Gastrocnemius medialis (tissue), 4 donors: ENCODE results near the gene C15orf62. TPM values are rescaled to one million over a fixed set of nuclear protein-coding genes. Genes with fewer than 3 reads are reported as not detected.

ENCODE experiments used
- ATAC-seq, 2 donors: fragments of 150-250 bp; one replicate each; pipeline ENCODE4 v1.9.1; 2016
- DNase-seq, 2 donors: peaks; one replicate each; pipeline ENCODE4 v3.0.0-alpha.2; 2019
- H3K27ac ChIP-seq, 4 donors: fragments of 200-600 bp; sonication (generic); 1 replicate in 1 of 4; 2 replicates in 3 of 4; pipeline ENCODE4 v1.5.1; 2016 to 2018; ENCODE audit warnings: mild to moderate bottlenecking in 2 of 4, moderate library complexity in 1 of 4
- H3K27me3 ChIP-seq, 3 donors: fragments of 200-600 bp; sonication (generic) in 2 of 3; 1 replicate in 1 of 3; 2 replicates in 2 of 3; pipeline versions ENCODE4 v1.5.1 to v1.6.0; 2016 to 2019; ENCODE audit warnings: mild to moderate bottlenecking in 1 of 3, moderate library complexity in 1 of 3
- H3K36me3 ChIP-seq, 2 donors: fragments of 200-600 bp; sonication (generic) in 1 of 2; one replicate each; pipeline ENCODE4 v1.5.1; 2017 to 2018
- H3K4me1 ChIP-seq, 2 donors: fragments of 200-600 bp; sonication (generic) in 1 of 2; one replicate each; pipeline ENCODE4 v1.5.1; 2016 to 2017; ENCODE audit warnings: mild to moderate bottlenecking in 2 of 2
- H3K4me3 ChIP-seq, 4 donors: fragments of 200-600 bp; sonication (generic) in 3 of 4; 1 replicate in 1 of 4; 2 replicates in 3 of 4; pipeline ENCODE4 v1.5.1; 2016 to 2019; ENCODE audit warnings: mild to moderate bottlenecking in 2 of 4
- H3K9me3 ChIP-seq, 3 donors: fragments of 200-600 bp; sonication (generic) in 2 of 3; 1 replicate in 1 of 3; 2 replicates in 2 of 3; pipeline ENCODE4 v1.5.1; 2016 to 2019
- CTCF ChIP-seq, 5 experiments: fragments of 450-650 bp in 3 of 5; fragments of 200-600 bp in 2 of 5; sonication (generic) in 2 of 5; IDR thresholded peaks in 4 of 5; conservative IDR thresholded peaks in 1 of 5; 1 replicate in 4 of 5; 2 replicates in 1 of 5; pipeline ENCODE4 v1.5.1; 2016 to 2019; ENCODE audit warnings: antibody characterized with exemption in 5 of 5, mild to moderate bottlenecking in 3 of 5, moderate library complexity in 3 of 5
- POLR2A ChIP-seq, 2 donors: fragments of 450-650 bp; IDR thresholded peaks; one replicate each; pipeline ENCODE4 v1.6.1; 2017; ENCODE audit warnings: antibody characterized with exemption in 2 of 2, mild to moderate bottlenecking in 2 of 2, moderate library complexity in 2 of 2
- in situ Hi-C, 4 donors: fragments of 200-750 bp; cut with MboI; loops; one replicate each; pipeline versions ENCODE4 v1.15.0 to v1.8.0; 2017; ENCODE audit warnings: low sequenced_read_pairs in 4 of 4
- intact Hi-C: fragments of 100-400 bp; cut with DNase I; formaldehyde crosslinking; loops from one replicate; pipeline ENCODE4 v1.15.1; 2023; ENCODE audit warnings: low total_unique reads
- total RNA-seq, 4 donors: library from RNA; depleted of rRNA; stranded (reverse); fragments of >200 nt; gene quantifications; one replicate each; pipeline versions ENCODE4 v1.1.0 to v1.2.3, GENCODE V29; 2016

Gene C15orf62
- total RNA-seq, 4 donors from 2014 or later: 0.09 to 0.49 TPM; not detected in 2

GRCh38 chr15:40796041-40796440 is 26.3 kb downstream of the C15orf62 start:
- TF ChIP-seq CTCF (IDR thresholded peaks at IDR 0.05 in 4 of 5, conservative IDR thresholded peaks at IDR 0.05 in 1 of 5): no peak
- Histone ChIP-seq H3K4me1 (peaks cover 4 to 23% of the 10 kb centered on the region in 2 donors), H3K27ac (peak overlapping the region in 2 of 4 donors; percentile 26 to 44), H3K9me3 (no peaks in the 10 kb centered on the region), H3K4me3 (no peak overlapping the region), H3K36me3 (no peaks in the 10 kb centered on the region), H3K27me3 (no peaks in the 10 kb centered on the region)
- in situ Hi-C loops (loop anchor here in 1 of 4 donors (25.0 kb wide), 1 partner anchor 109 kb away; the partner anchor contains the start of gene RAD51), intact Hi-C loops (no loop called here)
- DNase-seq (no peak), ATAC-seq (no peak)

- no peak overlapping the region for H3K4me3 ChIP-seq
- intact Hi-C loops (no loop called here), in situ Hi-C loops (loop anchor here in 1 of 4 donors (25.0 kb wide), 1 partner anchor 109 kb away; the partner anchor contains the start of gene RAD51)
- no peaks in the 10 kb centered on the region for H3K27me3 ChIP-seq
- H3K27ac ChIP-seq: peak overlapping the region in 2 of 4 donors; percentile 26 to 44
- no peak for ATAC-seq
- no peak for TF ChIP-seq POLR2A (IDR thresholded peaks at IDR 0.05)
- TF ChIP-seq CTCF (IDR thresholded peaks at IDR 0.05 in 4 of 5, conservative IDR thresholded peaks at IDR 0.05 in 1 of 5): no peak
- no peaks in the 10 kb centered on the region for H3K36me3 ChIP-seq
- H3K4me1 ChIP-seq: peaks cover 4 to 23% of the 10 kb centered on the region in 2 donors
- no peaks in the 10 kb centered on the region for H3K9me3 ChIP-seq
- DNase-seq: no peak
Observed at GRCh38 chr15:40796512-40796911, 26.7 kb downstream of the C15orf62 start.

DNA sequence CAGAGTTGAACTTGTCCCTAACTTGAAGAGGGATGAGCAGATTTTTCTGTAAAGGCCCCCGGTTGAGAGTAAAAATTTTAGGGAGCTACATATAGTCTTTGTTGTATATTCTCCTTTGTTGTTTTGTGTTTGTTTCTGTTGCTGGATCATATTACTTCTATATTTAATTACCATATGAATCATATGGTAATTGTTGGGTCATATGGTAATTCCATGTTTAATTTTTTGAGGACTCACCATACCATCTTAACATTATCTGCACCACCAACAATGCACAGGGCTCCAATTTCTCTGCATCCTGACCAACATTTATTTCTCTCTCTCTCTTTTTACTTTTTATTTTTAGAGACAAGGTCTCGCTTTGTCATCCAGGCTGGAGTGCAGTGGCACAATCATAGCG is 29.7 kb downstream of the C15orf62 start:
- H3K4me3 ChIP-seq: no peak overlapping the region
- in situ Hi-C loops: loop anchor here in 1 of 4 donors (25.0 kb wide), 1 partner anchor 112 kb away; the partner anchor contains the start of gene RAD51
- H3K36me3 ChIP-seq: no peaks in the 10 kb centered on the region
- no peak for TF ChIP-seq CTCF (IDR thresholded peaks at IDR 0.05 in 4 of 5, conservative IDR thresholded peaks at IDR 0.05 in 1 of 5)
- TF ChIP-seq POLR2A (IDR thresholded peaks at IDR 0.05): no peak
- DNase-seq (no peak), ATAC-seq (no peak)
- intact Hi-C loops: no loop called here
- H3K9me3 ChIP-seq: no peaks in the 10 kb centered on the region
- peaks cover 23 to 27% of the 10 kb centered on the region in 2 donors for H3K4me1 ChIP-seq
- peak overlapping the region in 3 of 4 donors; percentile 6 to 64 (median 56) for H3K27ac ChIP-seq
- H3K27me3 ChIP-seq: no peaks in the 10 kb centered on the region

DNA sequence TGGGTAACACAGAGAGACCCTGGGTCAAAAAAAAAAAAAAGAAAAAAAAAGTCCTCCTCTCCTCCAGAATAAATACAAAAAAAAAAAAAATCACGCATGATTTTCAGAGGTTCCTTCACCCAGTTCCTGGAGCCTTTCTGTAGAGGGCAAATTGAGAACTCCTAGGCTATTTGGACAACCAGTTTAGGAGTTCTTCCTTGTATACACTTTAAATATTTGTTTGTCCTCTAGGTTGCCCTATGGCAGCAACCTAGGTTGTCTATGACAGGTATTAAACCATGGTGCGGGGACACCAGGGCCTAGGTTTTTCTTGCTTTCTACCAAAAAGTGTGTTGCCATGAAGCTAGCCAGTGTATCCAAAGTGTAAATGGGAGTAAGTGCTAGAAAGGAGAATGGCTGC is 33.3 kb downstream of the C15orf62 start:
- in situ Hi-C loops: loop anchor here in 2 of 4 donors (10.0 kb wide), 1 partner anchor 48 kb away; the partner anchor contains the start of gene RMDN3 (in 2 of the 2)
- no peak for DNase-seq
- intact Hi-C loops: loop anchor here (10.0 kb wide), 2 partner anchors 92 to 208 kb away; partner anchors contain the start of genes KNL1 and VPS18
- no peaks in the 10 kb centered on the region for H3K9me3 ChIP-seq
- no peak for TF ChIP-seq POLR2A (IDR thresholded peaks at IDR 0.05)
- TF ChIP-seq CTCF (IDR thresholded peaks at IDR 0.05 in 4 of 5, conservative IDR thresholded peaks at IDR 0.05 in 1 of 5): no peak
- no peak for ATAC-seq
- no peaks in the 10 kb centered on the region for H3K36me3 ChIP-seq
- no peak overlapping the region for H3K4me3 ChIP-seq
- H3K4me1 ChIP-seq: peaks cover 22 to 40% of the 10 kb centered on the region in 2 donors
- H3K27ac ChIP-seq: peak overlapping the region; percentile 13 to 64 (median 47)
- H3K27me3 ChIP-seq: no peaks in the 10 kb centered on the region
